22Rv1 (cell line): ENCODE measurements around the gene FBXO10.

ENCODE experiments used
- H3K27ac ChIP-seq: fragments of 450-650 bp; 2 replicates; pipeline ENCODE4 v1.5.1; 2017
- ZFX ChIP-seq: fragments of 450-650 bp; IDR thresholded peaks from 2 replicates; pipeline ENCODE4 v1.6.1; 2017; ENCODE audit warnings: antibody characterized with exemption, borderline replicate concordance
- TF ChIP-seq, protein P1 (sequence below): fragments of 450-650 bp; IDR thresholded peaks from 2 replicates; pipeline ENCODE4 v1.5.1; 2017; ENCODE audit warnings: mild to moderate bottlenecking

Gene FBXO10

GRCh38 chr9:37611014-37611413, 34.8 kb upstream of the FBXO10 start:
- TF ChIP-seq ZFX: no peak
- TF ChIP-seq, protein P1, sequence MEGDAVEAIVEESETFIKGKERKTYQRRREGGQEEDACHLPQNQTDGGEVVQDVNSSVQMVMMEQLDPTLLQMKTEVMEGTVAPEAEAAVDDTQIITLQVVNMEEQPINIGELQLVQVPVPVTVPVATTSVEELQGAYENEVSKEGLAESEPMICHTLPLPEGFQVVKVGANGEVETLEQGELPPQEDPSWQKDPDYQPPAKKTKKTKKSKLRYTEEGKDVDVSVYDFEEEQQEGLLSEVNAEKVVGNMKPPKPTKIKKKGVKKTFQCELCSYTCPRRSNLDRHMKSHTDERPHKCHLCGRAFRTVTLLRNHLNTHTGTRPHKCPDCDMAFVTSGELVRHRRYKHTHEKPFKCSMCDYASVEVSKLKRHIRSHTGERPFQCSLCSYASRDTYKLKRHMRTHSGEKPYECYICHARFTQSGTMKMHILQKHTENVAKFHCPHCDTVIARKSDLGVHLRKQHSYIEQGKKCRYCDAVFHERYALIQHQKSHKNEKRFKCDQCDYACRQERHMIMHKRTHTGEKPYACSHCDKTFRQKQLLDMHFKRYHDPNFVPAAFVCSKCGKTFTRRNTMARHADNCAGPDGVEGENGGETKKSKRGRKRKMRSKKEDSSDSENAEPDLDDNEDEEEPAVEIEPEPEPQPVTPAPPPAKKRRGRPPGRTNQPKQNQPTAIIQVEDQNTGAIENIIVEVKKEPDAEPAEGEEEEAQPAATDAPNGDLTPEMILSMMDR: no peak
- H3K27ac ChIP-seq: no peak overlapping the region

DNA sequence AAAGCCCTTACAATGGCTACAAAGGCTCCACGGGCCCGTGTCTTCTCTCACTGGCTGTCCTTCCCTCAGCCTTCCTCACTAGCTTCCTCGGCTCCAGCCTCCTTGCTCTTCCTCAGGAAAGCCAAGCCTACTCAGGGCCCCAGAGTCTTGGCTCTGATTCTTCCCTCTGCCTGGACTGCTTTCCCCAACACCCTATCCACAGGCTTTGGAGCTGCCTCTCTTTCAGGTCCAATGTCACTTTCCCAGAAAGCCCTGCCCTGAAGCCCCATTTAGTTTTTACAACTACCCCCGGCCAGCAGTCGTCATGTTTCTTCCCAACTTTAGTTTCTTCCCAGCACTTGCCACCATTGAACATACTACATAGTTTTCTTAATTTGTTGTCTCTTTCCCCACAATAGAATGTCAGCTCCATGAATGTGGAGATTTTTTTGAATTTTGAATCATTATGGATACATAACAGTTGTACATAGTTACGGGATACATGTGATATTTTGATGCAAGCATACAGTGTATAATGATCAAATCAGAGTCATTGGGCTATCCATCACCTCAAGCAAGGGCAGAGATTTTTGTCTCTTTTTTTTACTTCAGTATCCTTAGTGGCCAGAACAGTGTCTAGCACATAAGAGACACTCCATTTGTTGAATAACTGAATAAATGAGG, 33.7 kb upstream of the FBXO10 start:
- TF ChIP-seq, protein P1: no peak
- TF ChIP-seq ZFX: no peak
- H3K27ac ChIP-seq: no peak overlapping the region

DNA sequence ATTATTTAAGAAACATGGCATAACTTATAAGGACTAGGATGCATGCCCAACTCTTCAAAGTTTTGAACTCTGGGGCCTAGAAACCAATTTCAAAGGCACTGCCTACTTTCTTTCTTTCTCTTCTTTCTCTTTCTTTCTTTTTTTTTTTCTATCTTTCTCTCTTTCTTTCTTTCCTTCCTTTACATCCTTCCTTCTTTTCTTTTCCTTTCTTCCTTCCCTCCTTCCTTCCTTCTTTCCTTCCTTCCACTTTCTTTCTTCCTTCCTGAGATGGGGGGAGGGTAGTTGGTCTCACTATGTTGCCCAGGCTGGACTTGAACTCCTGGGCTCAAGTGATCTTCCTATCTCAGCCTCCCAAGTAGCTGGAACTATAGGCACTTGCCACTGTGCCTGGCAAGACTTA, 32.1 kb upstream of the FBXO10 start:
- no peak overlapping the region for H3K27ac ChIP-seq
- TF ChIP-seq, protein P1: no peak
- TF ChIP-seq ZFX: no peak

- TF ChIP-seq, protein P1: no peak
- no peak for TF ChIP-seq ZFX
- no peak overlapping the region for H3K27ac ChIP-seq
Measured at GRCh38 chr9:37604296-37604695, 28.1 kb upstream of the FBXO10 start.

DNA sequence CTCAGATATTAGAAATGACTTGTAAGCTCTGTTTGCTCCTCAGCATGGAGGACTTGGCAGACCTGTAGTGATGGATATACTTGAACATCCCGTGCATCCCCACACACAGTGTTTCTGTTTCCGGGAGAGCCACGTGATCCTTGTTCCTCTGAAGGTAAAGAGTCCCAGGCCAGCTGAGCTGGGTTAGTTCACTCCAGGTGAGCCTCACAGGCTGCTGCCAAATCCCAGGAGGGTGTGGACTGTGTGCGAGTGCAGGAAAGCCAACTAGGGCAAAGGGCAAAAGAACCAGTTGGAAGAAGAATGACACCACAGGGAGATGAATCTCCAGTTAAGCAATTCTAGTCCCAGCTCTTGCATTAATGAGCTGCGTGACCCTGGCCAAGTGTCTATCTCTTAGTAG, 26.6 kb upstream of the FBXO10 start:
- H3K27ac ChIP-seq: peak overlapping the region; percentile 78
- TF ChIP-seq ZFX: no peak
- TF ChIP-seq, protein P1: no peak

DNA sequence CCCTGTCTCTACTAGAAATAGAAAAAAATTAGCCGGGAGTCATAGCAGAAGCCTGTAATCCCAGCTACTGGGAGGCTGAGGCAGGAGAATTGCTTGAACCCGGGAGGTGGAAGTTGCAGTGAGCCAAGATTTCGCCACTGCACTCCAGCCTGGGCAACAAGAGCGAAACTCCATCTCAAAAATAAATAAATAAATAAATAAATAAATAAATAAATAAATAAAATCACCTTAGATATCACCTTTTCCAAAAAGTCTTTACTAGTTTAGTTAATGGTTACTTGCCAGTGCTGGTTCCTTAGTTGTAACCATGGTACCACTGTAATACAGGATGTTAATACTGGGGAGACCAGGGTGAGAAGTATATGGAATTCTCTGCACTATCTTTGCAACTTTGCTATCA, 25.9 kb upstream of the FBXO10 start:
- H3K27ac ChIP-seq: peak overlapping the region; percentile 78

DNA sequence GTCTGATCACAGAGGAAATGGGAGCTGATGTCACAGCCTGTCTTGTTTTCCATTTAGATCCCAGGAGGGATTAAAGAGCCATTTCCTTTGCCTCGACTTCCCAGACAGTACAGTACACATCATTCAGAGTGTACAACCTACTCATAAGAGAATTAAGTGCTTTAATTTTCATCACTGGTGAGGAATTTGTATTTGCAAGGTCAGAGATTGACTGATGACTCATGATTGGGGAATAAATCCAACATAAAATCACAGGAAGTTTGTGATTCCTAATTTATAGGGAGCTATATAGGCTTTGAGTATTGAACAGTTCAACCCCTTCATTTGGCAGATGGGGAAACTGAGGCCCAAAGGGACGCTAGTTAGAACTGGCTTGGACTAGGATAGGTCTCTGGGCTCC, 20.3 kb upstream of the FBXO10 start:
- no peak overlapping the region for H3K27ac ChIP-seq
- TF ChIP-seq, protein P1: no peak
- TF ChIP-seq ZFX: no peak

DNA sequence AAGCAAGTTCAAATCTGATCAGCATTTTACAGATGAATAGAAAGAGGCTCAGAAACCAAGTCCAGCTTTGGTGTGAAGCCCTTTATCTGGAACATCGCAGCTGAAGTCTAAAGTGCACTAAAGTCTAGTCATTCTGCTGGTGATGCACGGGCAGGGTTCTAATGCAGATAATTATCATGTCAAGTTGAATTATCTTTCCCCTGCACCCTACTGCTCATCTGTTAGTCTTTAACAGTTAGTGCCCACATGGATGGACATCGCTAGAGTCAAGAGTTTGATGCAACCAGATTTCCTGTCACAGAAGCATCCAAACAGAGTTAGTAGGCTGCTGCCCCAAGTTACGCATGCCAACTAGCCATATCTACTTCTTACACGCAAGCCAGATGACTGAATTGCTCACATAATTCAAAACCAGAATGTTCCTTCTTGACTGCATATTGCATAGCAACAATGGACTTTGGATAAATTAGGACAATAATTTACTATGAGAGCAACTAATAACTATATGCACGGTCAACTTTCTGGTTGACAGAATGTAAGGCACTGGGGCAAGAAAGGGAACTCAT, 17.8 kb upstream of the FBXO10 start:
- TF ChIP-seq, protein P1: no peak
- no peak for TF ChIP-seq ZFX
- H3K27ac ChIP-seq: peak overlapping the region; percentile 29
